SU-DHL-6 (cell line): ENCODE measurements around the gene CLDN25.
A peak's percentile ranks its signal among the peaks of the same experiment; 100 is the strongest.
"Not testable (repeated sequence)": the region's sequence is repeated elsewhere in the genome, so short reads cannot be mapped to it uniquely, and the experiment has no call there.

ENCODE experiments used
- H2AFZ ChIP-seq: fragments of 200-600 bp; sonication (generic); 2 replicates; pipeline ENCODE4 v1.6.1; 2014; ENCODE audit warnings: low read depth, mild to moderate bottlenecking, moderate library complexity, mixed read lengths, antibody characterized with exemption, low read length; ENCODE audit not compliant: severe bottlenecking
- H3F3A ChIP-seq: fragments of 200-600 bp; shearing (Covaris generic); 2 replicates; pipeline ENCODE4 v1.6.0; 2016; ENCODE audit warnings: antibody characterized with exemption, mild to moderate bottlenecking; ENCODE audit not compliant: insufficient read depth
- H3K27ac ChIP-seq: fragments of 200-600 bp; sonication (generic); 2 replicates; pipeline ENCODE4 v1.5.1; 2016; ENCODE audit warnings: low read depth, mild to moderate bottlenecking, low read length, moderate library complexity, mixed read lengths
- H3K27me3 ChIP-seq: fragments of 200-600 bp; sonication (generic), shearing (Covaris generic); 2 replicates; pipeline ENCODE4 v1.6.0; 2014; ENCODE audit warnings: mild to moderate bottlenecking, low read length
- H3K36me3 ChIP-seq: fragments of 200-600 bp; sonication (generic); 2 replicates; pipeline ENCODE4 v1.6.1; 2014; ENCODE audit warnings: mild to moderate bottlenecking, low read length, mixed read lengths
- H3K4me2 ChIP-seq: fragments of 300-600, 200-600 bp; shearing (Covaris generic), sonication (generic); 2 replicates; pipeline ENCODE4 v1.6.0; 2014; ENCODE audit warnings: low read length, low read depth, mild to moderate bottlenecking; ENCODE audit not compliant: poor library complexity, severe bottlenecking
- H3K4me3 ChIP-seq: fragments of 200-600 bp; sonication (generic); 2 replicates; pipeline ENCODE4 v1.5.1; 2014; ENCODE audit warnings: antibody characterized with exemption, low read length, mild to moderate bottlenecking, mixed read lengths; ENCODE audit not compliant: insufficient read depth, poor library complexity, severe bottlenecking
- H3K79me2 ChIP-seq: fragments of 200-600 bp; sonication (generic); 2 replicates; pipeline ENCODE4 v1.6.1; 2014; ENCODE audit warnings: mild to moderate bottlenecking, low read length, moderate library complexity; ENCODE audit not compliant: insufficient read depth
- H3K9ac ChIP-seq: fragments of 200-600 bp; sonication (generic); 2 replicates; pipeline ENCODE4 v1.7.0; 2014; ENCODE audit warnings: mild to moderate bottlenecking, low read length
- H3K9me2 ChIP-seq: fragments of 200-600 bp; sonication (generic); replicated peaks from 2 replicates; pipeline ENCODE4 v1.6.1; 2014; ENCODE audit warnings: low read length; ENCODE audit not compliant: insufficient read depth
- H3K9me3 ChIP-seq: fragments of 200-600 bp; sonication (generic); 2 replicates; pipeline ENCODE4 v1.6.1; 2014; ENCODE audit warnings: low read length, mixed read lengths; ENCODE audit not compliant: insufficient read depth
- H4K20me1 ChIP-seq: fragments of 200-600 bp; sonication (generic); 2 replicates; pipeline ENCODE4 v1.6.1; 2014; ENCODE audit warnings: low read depth, mild to moderate bottlenecking, antibody characterized with exemption, low read length, moderate library complexity, mixed read lengths
- EZH2phosphoT487 ChIP-seq: fragments of 200-600 bp; sonication (generic), shearing (Covaris generic); conservative IDR thresholded peaks from 2 replicates; pipeline ENCODE4 v1.6.1; 2018; ENCODE audit warnings: mild to moderate bottlenecking, antibody characterized with exemption, low read length, moderate library complexity, mixed read lengths
- TF ChIP-seq, protein P1 (sequence below): fragments of 200-600 bp; sonication (generic); IDR thresholded peaks from one replicate; pipeline ENCODE4 v1.5.1; 2017; ENCODE audit warnings: antibody characterized with exemption, mild to moderate bottlenecking, low read length, moderate library complexity; ENCODE audit not compliant: insufficient read depth, poor library complexity, severe bottlenecking

Gene CLDN25

DNA sequence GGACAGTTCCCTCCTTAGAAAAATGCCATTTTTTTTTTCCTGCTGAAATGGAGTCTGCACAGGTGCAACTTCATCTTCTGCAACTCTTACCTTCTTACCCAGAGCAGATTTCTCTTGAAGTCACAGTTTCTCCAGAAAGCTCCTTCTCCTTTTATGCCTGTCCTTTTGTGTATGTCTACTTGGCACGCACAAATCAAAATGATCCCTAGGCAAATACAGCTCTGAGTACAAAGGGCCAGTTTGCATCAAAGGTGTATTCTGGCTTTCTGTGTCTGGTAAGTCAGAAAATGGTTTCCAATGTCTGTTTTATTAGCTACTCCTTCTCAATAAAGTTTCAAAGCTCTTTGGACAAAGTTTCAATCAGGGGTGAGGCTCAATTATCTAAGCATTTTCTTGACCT, 2.5 kb downstream of the CLDN25 start:
- TF ChIP-seq, protein P1, sequence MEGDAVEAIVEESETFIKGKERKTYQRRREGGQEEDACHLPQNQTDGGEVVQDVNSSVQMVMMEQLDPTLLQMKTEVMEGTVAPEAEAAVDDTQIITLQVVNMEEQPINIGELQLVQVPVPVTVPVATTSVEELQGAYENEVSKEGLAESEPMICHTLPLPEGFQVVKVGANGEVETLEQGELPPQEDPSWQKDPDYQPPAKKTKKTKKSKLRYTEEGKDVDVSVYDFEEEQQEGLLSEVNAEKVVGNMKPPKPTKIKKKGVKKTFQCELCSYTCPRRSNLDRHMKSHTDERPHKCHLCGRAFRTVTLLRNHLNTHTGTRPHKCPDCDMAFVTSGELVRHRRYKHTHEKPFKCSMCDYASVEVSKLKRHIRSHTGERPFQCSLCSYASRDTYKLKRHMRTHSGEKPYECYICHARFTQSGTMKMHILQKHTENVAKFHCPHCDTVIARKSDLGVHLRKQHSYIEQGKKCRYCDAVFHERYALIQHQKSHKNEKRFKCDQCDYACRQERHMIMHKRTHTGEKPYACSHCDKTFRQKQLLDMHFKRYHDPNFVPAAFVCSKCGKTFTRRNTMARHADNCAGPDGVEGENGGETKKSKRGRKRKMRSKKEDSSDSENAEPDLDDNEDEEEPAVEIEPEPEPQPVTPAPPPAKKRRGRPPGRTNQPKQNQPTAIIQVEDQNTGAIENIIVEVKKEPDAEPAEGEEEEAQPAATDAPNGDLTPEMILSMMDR, result no peak
- no peak for TF ChIP-seq EZH2phosphoT487
- Histone ChIP-seq H3K9ac (no peak overlapping the region), H3K4me2 (no peak overlapping the region), H3K79me2 (no peaks in the 10 kb centered on the region), H3K9me2 (no peaks in the 10 kb centered on the region), H4K20me1 (no peaks in the 10 kb centered on the region), H3K27ac (no peak overlapping the region), H3K4me3 (no peak overlapping the region), H2AFZ (no peak overlapping the region), H3K36me3 (no peaks in the 10 kb centered on the region), H3K27me3 (no peaks in the 10 kb centered on the region), H3K9me3 (no peaks in the 10 kb centered on the region), H3F3A (no peaks in the 10 kb centered on the region)

GRCh38 chr11:113789016-113789415, 9.4 kb downstream of the CLDN25 start:
- H3K4me3 ChIP-seq, H3K9me3 ChIP-seq, H3K27ac ChIP-seq, H3K36me3 ChIP-seq, H3K9me2 ChIP-seq, H2AFZ ChIP-seq, H3K4me2 ChIP-seq, H3K27me3 ChIP-seq, H3K79me2 ChIP-seq, H3F3A ChIP-seq, H4K20me1 ChIP-seq, H3K9ac ChIP-seq: not testable (repeated sequence)

DNA sequence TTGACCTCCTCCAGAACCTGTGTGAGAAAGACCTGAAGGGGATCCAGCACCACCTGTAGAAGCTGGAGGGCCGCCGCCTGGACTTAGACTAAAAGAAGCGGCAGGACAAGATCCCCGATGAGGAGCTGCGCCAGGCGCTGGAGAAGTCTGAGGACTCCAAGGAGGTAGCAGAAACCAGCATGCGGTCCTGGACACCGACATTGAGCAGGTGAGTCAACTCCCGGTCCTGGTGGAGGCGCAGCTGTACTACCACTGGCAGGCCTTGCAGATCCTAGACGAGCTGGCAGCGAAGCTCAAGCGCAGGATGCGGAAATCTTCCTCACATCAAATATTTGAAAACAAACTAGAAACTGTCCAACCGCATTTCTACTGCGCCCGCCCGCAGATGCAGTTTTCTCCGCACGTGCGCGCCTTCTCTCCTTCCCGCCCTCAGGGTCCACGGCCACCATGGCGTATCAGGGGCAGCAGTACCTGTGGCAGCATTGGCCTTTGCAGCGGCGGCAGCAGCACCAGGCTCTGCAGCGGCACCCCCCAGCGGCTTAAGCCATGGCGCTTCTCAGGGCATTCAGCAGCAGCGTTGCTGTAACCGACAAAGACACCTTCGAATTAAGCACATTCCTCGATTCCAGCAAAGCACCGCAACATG, 10.2 kb downstream of the CLDN25 start:
- no peak overlapping the region for H3K27ac ChIP-seq
- no peak overlapping the region for H3K4me2 ChIP-seq
- no peak overlapping the region for H2AFZ ChIP-seq

GRCh38 chr11:113796663-113797259, 17.2 kb downstream of the CLDN25 start:
- Histone ChIP-seq H3F3A (no peaks in the 10 kb centered on the region), H3K4me2 (no peak overlapping the region), H3K9me2 (no peaks in the 10 kb centered on the region), H4K20me1 (no peaks in the 10 kb centered on the region), H2AFZ (no peak overlapping the region), H3K4me3 (no peak overlapping the region), H3K27me3 (no peaks in the 10 kb centered on the region), H3K9ac (no peak overlapping the region), H3K36me3 (0 out of 2 replicates have a peak, but pooled peaks cover 3% of the 10 kb centered on the region), H3K79me2 (no peaks in the 10 kb centered on the region), H3K9me3 (no peaks in the 10 kb centered on the region), H3K27ac (no peak overlapping the region)
- TF ChIP-seq, protein P1, result peak; percentile 56
- TF ChIP-seq EZH2phosphoT487, result no peak

More for the DNA sequence above, 10.2 kb downstream of the CLDN25 start:
- Histone ChIP-seq H3F3A (no peaks in the 10 kb centered on the region), H3K4me3 (no peak overlapping the region), H3K9me3 (no peaks in the 10 kb centered on the region), H3K36me3 (no peaks in the 10 kb centered on the region), H3K79me2 (no peaks in the 10 kb centered on the region), H3K27me3 (no peaks in the 10 kb centered on the region), H3K9ac (no peak overlapping the region), H3K9me2 (no peaks in the 10 kb centered on the region), H4K20me1 (no peaks in the 10 kb centered on the region)
- no peak for TF ChIP-seq EZH2phosphoT487
- TF ChIP-seq, protein P1, result no peak
